Measurements from ENCODE around the gene SBNO2. TPM values are rescaled to one million over a fixed set of nuclear protein-coding genes. Genes with fewer than 3 reads are reported as not detected.
A peak's percentile ranks its signal among the peaks of the same experiment; 100 is the strongest.

Gene SBNO2
- total RNA-seq, 1 donor from 2014 or later: 61.6 TPM

DNA sequence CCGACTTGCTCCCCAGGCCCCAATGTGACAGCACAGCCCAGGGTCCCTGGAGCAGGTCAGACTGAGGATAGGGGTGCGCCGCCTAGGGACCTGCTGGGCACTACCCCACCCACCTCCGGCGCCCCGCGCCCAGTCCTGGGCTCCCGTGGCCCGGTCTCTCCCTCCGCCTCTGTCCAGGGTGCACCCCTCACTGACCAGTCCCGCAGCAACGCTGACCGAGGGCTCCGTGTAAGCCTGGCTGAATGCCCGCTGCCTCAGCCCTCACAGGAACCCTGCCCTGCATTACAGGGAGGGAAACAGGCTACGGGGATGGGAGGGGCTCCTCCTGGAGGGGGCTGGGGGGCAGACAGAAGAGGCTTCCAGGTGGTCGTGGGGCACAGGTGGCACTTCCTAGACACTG is 38.6 kb downstream of the SBNO2 start:
- Mint-ChIP-seq H3K36me3 (ENCODE audit: unreplicated experiment) (peaks cover 4% of the 10 kb centered on the region), H3K27me3 (ENCODE audit: unreplicated experiment) (no peaks in the 10 kb centered on the region), H3K9me3 (ENCODE audit: unreplicated experiment) (no peaks in the 10 kb centered on the region), H3K4me3 (ENCODE audit: unreplicated experiment) (no peak overlapping the region), H3K27ac (ENCODE audit: unreplicated experiment) (no peak overlapping the region), H3K4me1 (ENCODE audit: unreplicated experiment) (peaks cover 14% of the 10 kb centered on the region)
- TF ChIP-seq, protein P1, sequence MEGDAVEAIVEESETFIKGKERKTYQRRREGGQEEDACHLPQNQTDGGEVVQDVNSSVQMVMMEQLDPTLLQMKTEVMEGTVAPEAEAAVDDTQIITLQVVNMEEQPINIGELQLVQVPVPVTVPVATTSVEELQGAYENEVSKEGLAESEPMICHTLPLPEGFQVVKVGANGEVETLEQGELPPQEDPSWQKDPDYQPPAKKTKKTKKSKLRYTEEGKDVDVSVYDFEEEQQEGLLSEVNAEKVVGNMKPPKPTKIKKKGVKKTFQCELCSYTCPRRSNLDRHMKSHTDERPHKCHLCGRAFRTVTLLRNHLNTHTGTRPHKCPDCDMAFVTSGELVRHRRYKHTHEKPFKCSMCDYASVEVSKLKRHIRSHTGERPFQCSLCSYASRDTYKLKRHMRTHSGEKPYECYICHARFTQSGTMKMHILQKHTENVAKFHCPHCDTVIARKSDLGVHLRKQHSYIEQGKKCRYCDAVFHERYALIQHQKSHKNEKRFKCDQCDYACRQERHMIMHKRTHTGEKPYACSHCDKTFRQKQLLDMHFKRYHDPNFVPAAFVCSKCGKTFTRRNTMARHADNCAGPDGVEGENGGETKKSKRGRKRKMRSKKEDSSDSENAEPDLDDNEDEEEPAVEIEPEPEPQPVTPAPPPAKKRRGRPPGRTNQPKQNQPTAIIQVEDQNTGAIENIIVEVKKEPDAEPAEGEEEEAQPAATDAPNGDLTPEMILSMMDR (IDR thresholded peaks at IDR 0.05): no peak
- no peak for DNase-seq (ENCODE audit: extremely low spot score, unreplicated experiment)

DNA sequence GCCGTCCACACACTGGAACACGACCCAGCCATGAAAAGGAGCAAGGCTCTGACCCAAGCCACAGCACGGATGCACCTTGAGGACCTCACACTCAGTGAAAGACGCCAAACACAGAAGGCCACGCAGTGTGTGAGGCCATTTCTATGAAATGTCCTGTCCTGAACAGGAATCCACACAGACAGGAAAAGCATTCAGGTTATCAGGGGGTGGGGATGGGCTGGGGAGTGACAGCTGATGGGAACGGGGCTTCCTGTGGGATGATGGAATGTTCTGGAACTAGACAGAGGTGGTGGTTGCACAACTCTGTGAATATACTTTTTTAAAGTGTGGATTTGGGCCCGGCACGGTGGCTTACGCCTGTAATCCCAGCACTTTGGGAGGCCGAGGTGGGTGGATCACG is 39.6 kb downstream of the SBNO2 start:
- Mint-ChIP-seq H3K36me3 (ENCODE audit: unreplicated experiment) (no peaks in the 10 kb centered on the region), H3K9me3 (ENCODE audit: unreplicated experiment) (no peaks in the 10 kb centered on the region), H3K4me3 (ENCODE audit: unreplicated experiment) (no peak overlapping the region), H3K27me3 (ENCODE audit: unreplicated experiment) (no peaks in the 10 kb centered on the region), H3K4me1 (ENCODE audit: unreplicated experiment) (peaks cover 20% of the 10 kb centered on the region), H3K27ac (ENCODE audit: unreplicated experiment) (no peak overlapping the region)
- TF ChIP-seq, protein P1 (IDR thresholded peaks at IDR 0.05): no peak
- no peak for DNase-seq (ENCODE audit: extremely low spot score, unreplicated experiment)

DNA sequence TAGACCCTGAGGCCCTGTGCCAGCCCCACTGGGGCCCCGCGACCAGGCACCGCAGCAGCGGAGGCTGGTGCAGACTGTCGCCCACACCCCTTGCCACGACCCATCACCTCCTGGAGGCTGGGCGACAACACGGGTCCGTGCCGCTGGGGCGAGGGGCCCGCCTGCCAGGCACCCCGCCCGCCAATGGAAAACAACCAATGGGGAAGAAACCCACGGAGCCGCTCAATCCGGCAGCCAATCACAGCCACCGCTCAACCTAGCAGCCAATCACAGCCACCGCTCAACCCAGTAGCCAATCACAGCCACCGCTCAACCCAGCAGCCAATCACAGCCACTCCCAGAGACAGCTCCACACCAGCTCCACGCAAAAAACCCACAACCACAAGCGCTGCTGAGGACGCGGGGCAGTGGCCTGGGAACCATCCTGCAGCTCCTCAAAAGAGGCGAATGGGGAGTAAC is 40.6 kb downstream of the SBNO2 start:
- H3K9me3 Mint-ChIP-seq (ENCODE audit: unreplicated experiment): no peaks in the 10 kb centered on the region
- H3K4me3 Mint-ChIP-seq (ENCODE audit: unreplicated experiment): no peak overlapping the region
- H3K27me3 Mint-ChIP-seq (ENCODE audit: unreplicated experiment): no peaks in the 10 kb centered on the region
- TF ChIP-seq, protein P1 (IDR thresholded peaks at IDR 0.05): no peak
- DNase-seq (ENCODE audit: extremely low spot score, unreplicated experiment): no peak
- no peaks in the 10 kb centered on the region for H3K36me3 Mint-ChIP-seq (ENCODE audit: unreplicated experiment)
- no peak overlapping the region for H3K27ac Mint-ChIP-seq (ENCODE audit: unreplicated experiment)
- peaks cover 20% of the 10 kb centered on the region for H3K4me1 Mint-ChIP-seq (ENCODE audit: unreplicated experiment)

DNA sequence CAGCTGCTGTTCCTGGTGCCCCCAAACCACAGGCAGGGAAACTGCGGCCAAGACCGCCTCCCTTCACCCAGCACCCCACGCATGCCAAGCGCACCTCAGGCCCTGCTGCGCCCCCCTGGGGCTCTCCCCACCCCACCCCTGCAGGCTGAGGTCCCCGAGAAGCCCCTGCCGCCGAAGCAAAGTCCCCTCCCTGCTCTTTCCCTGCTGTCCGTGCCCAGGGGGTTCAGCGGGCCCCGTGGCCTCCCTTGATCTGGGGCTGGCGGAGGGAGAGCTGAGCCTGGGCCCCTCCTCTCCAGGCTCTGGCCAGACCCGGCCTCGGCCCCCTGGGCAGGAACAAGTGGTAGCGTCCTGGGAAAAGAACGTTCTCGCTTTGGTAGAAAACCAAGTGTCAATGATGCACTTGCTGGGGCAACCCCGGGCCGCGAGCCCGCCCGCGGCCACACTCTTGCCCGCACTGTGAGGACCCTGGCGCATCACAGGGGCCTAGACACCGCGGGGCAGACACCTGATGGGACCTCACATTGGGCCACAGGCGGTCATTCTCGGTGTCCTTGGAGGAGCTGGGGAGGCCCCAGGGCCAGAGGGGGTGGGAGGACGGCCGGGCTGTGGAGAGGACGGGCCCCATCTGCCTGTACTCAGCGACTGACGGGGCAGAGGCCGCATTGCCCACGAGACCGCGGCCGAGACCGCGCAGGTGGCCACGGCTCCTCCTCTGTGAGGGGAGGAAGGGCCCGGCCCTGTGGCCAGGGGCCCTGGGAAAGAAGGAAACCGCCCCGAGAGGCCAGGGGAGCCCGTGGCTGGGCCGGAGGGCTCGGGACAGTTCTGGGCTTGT is 41.3 kb downstream of the SBNO2 start:
- TF ChIP-seq, protein P1 (IDR thresholded peaks at IDR 0.05): no peak
- Mint-ChIP-seq H3K36me3 (ENCODE audit: unreplicated experiment) (peaks cover 2% of the 10 kb centered on the region), H3K27ac (ENCODE audit: unreplicated experiment) (peak overlapping the region; percentile 50), H3K9me3 (ENCODE audit: unreplicated experiment) (no peaks in the 10 kb centered on the region), H3K4me3 (ENCODE audit: unreplicated experiment) (peak overlapping the region; percentile 73), H3K27me3 (ENCODE audit: unreplicated experiment) (no peaks in the 10 kb centered on the region), H3K4me1 (ENCODE audit: unreplicated experiment) (peaks cover 21% of the 10 kb centered on the region)
- no peak for DNase-seq (ENCODE audit: extremely low spot score, unreplicated experiment)

DNA sequence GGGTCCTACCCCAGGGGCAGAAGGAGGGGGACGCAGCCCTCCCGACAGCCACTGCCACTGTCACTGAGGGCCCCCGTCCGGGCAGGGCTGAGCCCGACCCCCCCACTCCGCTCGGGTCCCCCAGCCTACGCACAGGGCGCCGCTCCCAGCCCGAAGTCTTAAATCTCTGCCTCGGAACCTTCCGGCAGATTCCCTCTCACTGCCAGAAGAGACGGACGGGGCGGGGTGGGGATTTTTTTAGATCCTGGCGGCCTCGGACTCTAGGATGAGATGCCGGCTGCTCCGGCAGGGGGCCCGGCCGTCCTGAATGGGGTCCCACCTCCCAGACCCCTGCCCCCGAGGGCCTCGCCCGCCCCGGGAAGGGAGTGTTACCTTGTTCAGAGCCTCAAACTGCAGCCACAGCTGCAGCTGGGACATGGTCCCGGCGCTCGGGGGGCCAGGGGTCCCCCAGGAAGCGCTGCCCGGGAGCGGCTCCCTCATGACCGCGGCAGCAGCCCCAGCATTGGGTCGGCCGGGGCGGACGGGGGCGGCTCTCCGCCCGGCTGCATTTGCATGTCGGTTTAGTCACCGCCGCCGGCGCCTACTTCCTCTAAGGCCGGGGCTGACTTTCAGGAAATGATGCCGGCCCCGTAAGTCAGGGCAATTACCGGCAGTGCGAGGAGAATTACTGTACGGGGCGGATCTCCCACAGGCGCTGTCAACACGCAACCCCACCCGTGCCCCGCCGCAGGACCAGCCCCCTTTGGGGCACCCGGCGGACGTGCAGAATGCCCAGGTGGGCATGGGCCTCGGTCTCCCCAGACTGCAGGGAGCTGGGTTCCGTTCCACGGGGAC is 42.1 kb downstream of the SBNO2 start:
- Mint-ChIP-seq H3K4me1 (ENCODE audit: unreplicated experiment) (peaks cover 29% of the 10 kb centered on the region), H3K36me3 (ENCODE audit: unreplicated experiment) (peaks cover 2% of the 10 kb centered on the region), H3K4me3 (ENCODE audit: unreplicated experiment) (peak overlapping the region; percentile 73), H3K27ac (ENCODE audit: unreplicated experiment) (peak overlapping the region; percentile 64), H3K27me3 (ENCODE audit: unreplicated experiment) (no peaks in the 10 kb centered on the region), H3K9me3 (ENCODE audit: unreplicated experiment) (no peaks in the 10 kb centered on the region)
- DNase-seq (ENCODE audit: extremely low spot score, unreplicated experiment): no peak
- TF ChIP-seq, protein P1 (IDR thresholded peaks at IDR 0.05): no peak

All from osteocyte (in vitro differentiated cells).